Activated CD4-positive, alpha-beta T cell treated with anti-CD3 and anti-CD28 coated beads, Interleukin-2, amount 10 ng/mL, durations not matched to agents 7 days and 5 days (primary cell): Measurements from ENCODE around the gene FHIT. TPM values are rescaled to one million over a fixed set of nuclear protein-coding genes. Genes with fewer than 3 reads are reported as not detected.

Experiments
- CTCF ChIA-PET: fragments of 350-600 bp; sonication (Branson Sonifier 250); formaldehyde crosslinking; loops from one replicate; lab custom pipeline; 2021; ENCODE audit warnings: antibody characterized with exemption; lab: Charles Lee
- POLR2A ChIA-PET: fragments of 350-600 bp; sonication (Branson Sonifier 250); formaldehyde crosslinking; loops from one replicate; lab custom pipeline; 2021; ENCODE audit warnings: antibody characterized with exemption; lab: Charles Lee
- DNase-seq: peaks from one replicate; pipeline ENCODE4 v3.0.0-alpha.2; 2020
- H3K27ac Mint-ChIP-seq: one replicate; pipeline ENCODE4 v1.8.0; 2021; ENCODE audit warnings: mild to moderate bottlenecking, moderate library complexity, mixed read lengths
- H3K27me3 Mint-ChIP-seq: one replicate; pipeline ENCODE4 v1.8.0; 2021; ENCODE audit warnings: mixed read lengths
- H3K36me3 Mint-ChIP-seq: one replicate; pipeline ENCODE4 v1.8.0; 2021; ENCODE audit warnings: low read depth, mixed read lengths
- H3K4me1 Mint-ChIP-seq: one replicate; pipeline ENCODE4 v1.8.0; 2021; ENCODE audit warnings: mixed read lengths
- H3K4me3 Mint-ChIP-seq: one replicate; pipeline ENCODE4 v1.8.0; 2021; ENCODE audit warnings: mild to moderate bottlenecking, moderate library complexity, mixed read lengths
- H3K9me3 Mint-ChIP-seq: one replicate; pipeline ENCODE4 v1.8.0; 2021; ENCODE audit warnings: mixed read lengths
- total RNA-seq, 2 experiments: library from RNA; stranded (reverse); gene quantifications; one replicate each; pipeline ENCODE4 v1.2.3, GENCODE V29; 2021

Gene FHIT
- total RNA-seq, 2 experiments from 2014 or later = 39.4 to 41.2 TPM

GRCh38 chr3:60841355-60841754, 409.9 kb downstream of the FHIT start:
- no peak overlapping the region for H3K27ac Mint-ChIP-seq
- H3K4me1 Mint-ChIP-seq = no peaks in the 10 kb centered on the region
- no peaks in the 10 kb centered on the region for H3K36me3 Mint-ChIP-seq
- H3K9me3 Mint-ChIP-seq = no peaks in the 10 kb centered on the region
- no peak for DNase-seq
- ChIA-PET POLR2A (no interaction called here), CTCF (no interaction called here)
- H3K4me3 Mint-ChIP-seq = no peak overlapping the region
- no peaks in the 10 kb centered on the region for H3K27me3 Mint-ChIP-seq

GRCh38 chr3:60839246-60839645, 412.0 kb downstream of the FHIT start:
- H3K27ac Mint-ChIP-seq = no peak overlapping the region
- no peak for DNase-seq
- H3K4me1 Mint-ChIP-seq = no peaks in the 10 kb centered on the region
- CTCF ChIA-PET = no interaction called here
- H3K9me3 Mint-ChIP-seq = no peaks in the 10 kb centered on the region
- H3K4me3 Mint-ChIP-seq = no peak overlapping the region
- H3K36me3 Mint-ChIP-seq = no peaks in the 10 kb centered on the region
- POLR2A ChIA-PET = no interaction called here
- no peaks in the 10 kb centered on the region for H3K27me3 Mint-ChIP-seq

GRCh38 chr3:60835796-60836195, 415.5 kb downstream of the FHIT start:
- DNase-seq = no peak
- Mint-ChIP-seq H3K27me3 (no peaks in the 10 kb centered on the region), H3K36me3 (no peaks in the 10 kb centered on the region), H3K4me1 (no peaks in the 10 kb centered on the region), H3K4me3 (no peak overlapping the region), H3K9me3 (no peaks in the 10 kb centered on the region), H3K27ac (no peak overlapping the region)
- CTCF ChIA-PET = interaction anchor here (0.6 kb wide), 1 partner anchor 123 kb away, joined by 4 read pairs; no protein-coding TSS in a partner anchor
- POLR2A ChIA-PET = no interaction called here

GRCh38 chr3:60829058-60829457, 422.2 kb downstream of the FHIT start:
- H3K9me3 Mint-ChIP-seq = no peaks in the 10 kb centered on the region
- H3K27me3 Mint-ChIP-seq = no peaks in the 10 kb centered on the region
- CTCF ChIA-PET = no interaction called here
- no peaks in the 10 kb centered on the region for H3K4me1 Mint-ChIP-seq
- POLR2A ChIA-PET = no interaction called here
- no peak for DNase-seq
- H3K36me3 Mint-ChIP-seq = no peaks in the 10 kb centered on the region
- H3K27ac Mint-ChIP-seq = no peak overlapping the region
- H3K4me3 Mint-ChIP-seq = no peak overlapping the region

- Mint-ChIP-seq H3K36me3 (no peaks in the 10 kb centered on the region), H3K27me3 (no peaks in the 10 kb centered on the region), H3K4me3 (no peak overlapping the region), H3K9me3 (no peaks in the 10 kb centered on the region), H3K27ac (no peak overlapping the region), H3K4me1 (no peaks in the 10 kb centered on the region)
- DNase-seq = no peak
- CTCF ChIA-PET = no interaction called here
- POLR2A ChIA-PET = no interaction called here
Measured at GRCh38 chr3:60827666-60828065, 423.6 kb downstream of the FHIT start.

- no peak overlapping the region for H3K4me3 Mint-ChIP-seq
- no peaks in the 10 kb centered on the region for H3K27me3 Mint-ChIP-seq
- H3K4me1 Mint-ChIP-seq = no peaks in the 10 kb centered on the region
- no peak overlapping the region for H3K27ac Mint-ChIP-seq
- H3K36me3 Mint-ChIP-seq = no peaks in the 10 kb centered on the region
- POLR2A ChIA-PET = no interaction called here
- no peak for DNase-seq
- no peaks in the 10 kb centered on the region for H3K9me3 Mint-ChIP-seq
- CTCF ChIA-PET = no interaction called here
Measured at GRCh38 chr3:60826511-60826910, 424.7 kb downstream of the FHIT start.

- Mint-ChIP-seq H3K27me3 (no peaks in the 10 kb centered on the region), H3K27ac (no peak overlapping the region), H3K9me3 (peaks cover 14% of the 10 kb centered on the region), H3K36me3 (no peaks in the 10 kb centered on the region), H3K4me1 (no peaks in the 10 kb centered on the region), H3K4me3 (no peak overlapping the region)
- CTCF ChIA-PET = no interaction called here
- POLR2A ChIA-PET = no interaction called here
- DNase-seq = no peak
Measured at GRCh38 chr3:60812502-60812901, 438.8 kb downstream of the FHIT start.

- ChIA-PET POLR2A (no interaction called here), CTCF (no interaction called here)
- Mint-ChIP-seq H3K27ac (no peak overlapping the region), H3K36me3 (no peaks in the 10 kb centered on the region), H3K4me3 (no peak overlapping the region), H3K4me1 (no peaks in the 10 kb centered on the region), H3K9me3 (peaks cover 10% of the 10 kb centered on the region), H3K27me3 (no peaks in the 10 kb centered on the region)
- DNase-seq = no peak
Measured at GRCh38 chr3:60810881-60811280, 440.4 kb downstream of the FHIT start.

- H3K4me1 Mint-ChIP-seq = no peaks in the 10 kb centered on the region
- no peaks in the 10 kb centered on the region for H3K27me3 Mint-ChIP-seq
- no peaks in the 10 kb centered on the region for H3K36me3 Mint-ChIP-seq
- DNase-seq = no peak
- ChIA-PET POLR2A (no interaction called here), CTCF (interaction anchor here (1.0 kb wide), 1 partner anchor 1235 kb away, joined by 3 read pairs; no protein-coding TSS in a partner anchor)
- no peak overlapping the region for H3K4me3 Mint-ChIP-seq
- no peak overlapping the region for H3K27ac Mint-ChIP-seq
- H3K9me3 Mint-ChIP-seq = peaks cover 7% of the 10 kb centered on the region
Measured at GRCh38 chr3:60809857-60810610, 441.2 kb downstream of the FHIT start.

- Mint-ChIP-seq H3K36me3 (no peaks in the 10 kb centered on the region), H3K9me3 (peaks cover 6% of the 10 kb centered on the region), H3K4me3 (no peak overlapping the region), H3K4me1 (no peaks in the 10 kb centered on the region), H3K27me3 (no peaks in the 10 kb centered on the region), H3K27ac (no peak overlapping the region)
- ChIA-PET POLR2A (no interaction called here), CTCF (interaction anchor here (0.7 kb wide), 1 partner anchor 47 kb away, joined by 3 read pairs; no protein-coding TSS in a partner anchor)
- no peak for DNase-seq
Measured at GRCh38 chr3:60803216-60804173, 447.8 kb downstream of the FHIT start.

GRCh38 chr3:60801307-60801706, 449.9 kb downstream of the FHIT start:
- Mint-ChIP-seq H3K9me3 (peaks cover 6% of the 10 kb centered on the region), H3K4me1 (no peaks in the 10 kb centered on the region), H3K27me3 (no peaks in the 10 kb centered on the region), H3K36me3 (no peaks in the 10 kb centered on the region), H3K27ac (no peak overlapping the region), H3K4me3 (no peak overlapping the region)
- DNase-seq = no peak
- ChIA-PET CTCF (no interaction called here), POLR2A (no interaction called here)

GRCh38 chr3:60798456-60798855, 452.8 kb downstream of the FHIT start:
- Mint-ChIP-seq H3K27me3 (no peaks in the 10 kb centered on the region), H3K4me1 (no peaks in the 10 kb centered on the region), H3K36me3 (no peaks in the 10 kb centered on the region), H3K27ac (no peak overlapping the region), H3K4me3 (no peak overlapping the region), H3K9me3 (peaks cover 6% of the 10 kb centered on the region)
- POLR2A ChIA-PET = no interaction called here
- CTCF ChIA-PET = interaction anchor here (1.2 kb wide), 1 partner anchor 21 kb away, joined by 3 read pairs; no protein-coding TSS in a partner anchor
- no peak for DNase-seq

GRCh38 chr3:60792249-60792852, 458.9 kb downstream of the FHIT start:
- no peaks in the 10 kb centered on the region for H3K36me3 Mint-ChIP-seq
- no peak overlapping the region for H3K4me3 Mint-ChIP-seq
- peaks cover 4% of the 10 kb centered on the region for H3K4me1 Mint-ChIP-seq
- no peak overlapping the region for H3K27ac Mint-ChIP-seq
- DNase-seq = no peak
- H3K9me3 Mint-ChIP-seq = no peaks in the 10 kb centered on the region
- CTCF ChIA-PET = no interaction called here
- POLR2A ChIA-PET = no interaction called here
- H3K27me3 Mint-ChIP-seq = no peaks in the 10 kb centered on the region
